SK-N-MC (cell line): Measurements from ENCODE around the gene USP26.

ENCODE experiments used
- EZH2 ChIP-seq: fragments of 200-600 bp; sonication (generic); IDR thresholded peaks from one replicate; pipeline ENCODE4 v1.6.1; 2017; ENCODE audit warnings: antibody characterized with exemption
- POLR2AphosphoS5 ChIP-seq: IDR thresholded peaks from 2 replicates; pipeline ENCODE4 v1.6.1; 2012; ENCODE audit warnings: mild to moderate bottlenecking, low read depth, low read length, borderline replicate concordance

DNA sequence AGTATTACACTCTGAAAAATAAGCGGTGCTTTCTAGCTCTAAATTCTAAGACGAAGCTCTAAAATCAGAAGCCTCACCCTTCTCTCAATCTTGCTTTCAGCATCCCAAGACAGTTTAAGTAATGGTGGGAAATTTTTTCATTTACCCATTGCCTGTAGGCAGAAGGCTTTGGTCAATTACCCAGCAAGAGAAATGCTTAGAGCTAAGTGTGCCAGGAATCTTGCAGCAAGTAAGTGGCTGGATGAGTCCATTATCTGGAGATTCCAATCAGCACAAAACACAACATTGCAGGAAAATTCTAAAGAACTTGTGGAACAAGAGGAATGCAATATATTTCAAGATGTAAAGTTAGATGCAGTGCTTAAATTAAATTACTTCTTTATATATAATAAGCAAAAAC, 28.4 kb downstream of the USP26 start:
- TF ChIP-seq POLR2AphosphoS5 (no peak), EZH2 (no peak)
